Kidney tubule cell (primary cell): ENCODE measurements around the gene ILK.

ENCODE experiments used
- DNase-seq: peaks from one replicate; pipeline ENCODE4 v3.0.0-alpha.2; 2018; ENCODE audit warnings: low spot score

Gene ILK

GRCh38 chr11:6606471-6607189 is 3.1 kb downstream of the ILK start:
- DNase-seq: peak; percentile 97

DNA sequence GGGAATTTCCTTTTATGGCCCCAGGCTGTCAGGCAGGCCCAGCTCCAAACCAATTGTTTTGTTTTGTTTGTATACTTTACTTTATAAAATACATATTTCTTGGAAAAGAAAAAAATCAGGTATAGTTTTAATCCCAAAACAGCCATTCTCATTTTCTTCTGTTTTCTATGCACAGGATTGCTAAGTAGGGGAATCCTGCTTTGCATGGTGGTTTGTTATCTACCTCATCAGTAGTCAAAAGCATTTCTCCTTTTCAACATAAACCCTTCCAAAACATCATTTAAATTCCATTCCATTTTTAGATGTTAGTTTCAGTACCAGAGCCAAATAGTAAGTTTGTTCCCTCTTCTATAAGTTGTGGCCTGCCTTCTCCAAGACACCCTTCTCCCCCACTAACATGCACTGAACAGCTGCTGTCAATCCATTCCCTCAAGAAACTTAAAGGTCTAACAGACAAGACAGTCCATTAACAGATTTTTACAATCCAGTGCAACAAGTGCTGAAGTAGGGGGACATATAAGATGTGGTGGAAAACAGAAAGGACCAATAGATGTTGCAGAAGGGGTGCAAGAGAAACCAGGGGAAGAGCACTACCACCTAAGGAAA is 3.7 kb downstream of the ILK start:
- no peak for DNase-seq

- no peak for DNase-seq
Observed at GRCh38 chr11:6608011-6608410, 4.4 kb downstream of the ILK start.

- no peak for DNase-seq
Observed at GRCh38 chr11:6608726-6609501, 5.3 kb downstream of the ILK start.

DNA sequence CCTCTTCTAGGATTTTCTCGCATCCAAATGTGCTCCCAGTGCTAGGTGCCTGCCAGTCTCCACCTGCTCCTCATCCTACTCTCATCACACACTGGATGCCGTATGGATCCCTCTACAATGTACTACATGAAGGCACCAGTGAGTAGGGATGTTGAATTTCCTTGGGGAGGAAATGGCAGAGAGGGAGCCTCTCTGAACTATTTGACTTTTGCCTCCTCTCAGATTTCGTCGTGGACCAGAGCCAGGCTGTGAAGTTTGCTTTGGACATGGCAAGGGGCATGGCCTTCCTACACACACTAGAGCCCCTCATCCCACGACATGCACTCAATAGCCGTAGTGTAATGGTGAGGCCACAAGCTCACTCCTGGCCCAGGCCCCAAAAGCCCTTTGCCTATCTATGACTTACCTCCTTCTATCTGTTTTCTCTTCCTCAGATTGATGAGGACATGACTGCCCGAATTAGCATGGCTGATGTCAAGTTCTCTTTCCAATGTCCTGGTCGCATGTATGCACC is 6.0 kb downstream of the ILK start:
- no peak for DNase-seq

- no peak for DNase-seq
Observed at GRCh38 chr11:6610591-6610990, 7.0 kb downstream of the ILK start.

GRCh38 chr11:6611092-6611962 is 7.8 kb downstream of the ILK start:
- DNase-seq: peak; percentile 39

DNA sequence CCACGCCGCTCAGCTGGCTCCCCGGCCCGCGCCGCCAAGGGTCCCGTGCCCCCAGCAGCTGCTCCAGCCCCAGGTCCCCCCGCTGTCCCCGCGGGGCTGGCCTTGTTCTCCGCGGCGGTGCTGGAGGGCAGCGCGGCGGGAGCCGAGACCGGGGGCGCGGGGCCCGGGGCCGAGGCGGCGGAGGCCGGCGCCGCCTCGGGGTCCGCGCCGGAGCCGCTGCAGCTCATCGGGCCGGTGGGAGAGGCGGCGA is 8.3 kb downstream of the ILK start:
- DNase-seq: no peak

DNA sequence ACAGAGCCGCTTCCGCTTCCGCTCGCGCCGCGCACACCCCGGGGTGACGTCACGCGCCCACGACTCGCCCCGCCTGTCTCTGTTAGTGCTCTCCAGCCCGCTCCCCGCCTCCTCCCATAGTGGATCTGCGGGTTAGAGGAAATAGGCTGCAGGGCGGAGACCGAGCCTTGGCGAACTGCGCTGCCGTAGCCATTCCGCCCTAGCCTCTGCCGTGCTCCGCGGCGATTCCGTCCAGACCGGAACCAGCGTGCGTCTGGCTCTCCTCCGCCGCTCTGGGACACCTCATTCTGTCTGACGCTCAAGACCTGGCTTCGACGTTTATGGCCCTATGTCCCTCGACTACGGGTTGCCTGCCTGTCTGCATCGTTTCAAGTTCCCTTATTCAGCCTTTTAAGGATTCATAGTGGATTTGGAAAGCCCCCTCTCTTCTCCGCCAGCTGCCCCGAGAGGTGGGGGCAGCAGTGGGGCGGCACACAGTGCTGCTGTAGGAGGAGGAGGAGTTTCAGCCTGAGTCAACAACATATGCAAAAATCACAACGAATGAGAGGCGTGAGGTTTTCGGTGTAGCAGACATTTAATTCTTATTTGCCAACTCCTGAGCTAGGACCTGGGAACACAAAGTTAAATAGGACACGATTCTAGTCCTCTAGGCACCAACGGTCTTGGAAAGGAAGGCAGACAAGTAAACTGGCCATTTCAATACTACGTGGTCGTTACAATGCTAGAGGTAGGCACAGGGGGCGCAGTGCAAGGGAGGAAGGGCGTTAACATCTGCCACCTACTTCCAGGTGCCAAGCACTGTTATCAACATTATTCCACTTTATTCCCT is 8.9 kb downstream of the ILK start, which contains the start of gene TAF10:
Gene TAF10 (minus strand): TSS at position 4 of the 829 bp plus-strand sequence. CDS start 27 bp downstream, outside the sequence.
- DNase-seq: peak; percentile 97

- no peak for DNase-seq
Observed at GRCh38 chr11:6613496-6613895, 9.9 kb downstream of the ILK start.

DNA sequence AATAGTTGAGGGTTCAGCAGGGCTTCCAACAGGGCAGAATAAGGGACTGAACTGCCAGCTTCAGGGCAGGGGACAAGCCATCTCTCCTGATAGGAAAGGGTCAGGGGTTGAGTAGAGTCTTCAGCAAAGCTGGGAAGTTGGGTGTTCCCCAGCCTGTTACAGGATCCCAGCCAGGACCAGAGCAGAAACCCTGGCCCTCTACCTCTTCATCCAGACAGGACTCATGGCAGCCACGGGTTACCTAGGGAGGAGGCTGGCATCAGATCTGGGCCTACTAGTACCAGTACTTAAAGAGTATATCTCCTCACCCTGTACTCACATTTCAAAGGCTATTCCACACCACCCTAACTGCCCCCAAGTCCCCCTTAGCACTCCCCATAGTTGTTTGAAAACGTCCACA is 10.9 kb downstream of the ILK start:
- no peak for DNase-seq

DNA sequence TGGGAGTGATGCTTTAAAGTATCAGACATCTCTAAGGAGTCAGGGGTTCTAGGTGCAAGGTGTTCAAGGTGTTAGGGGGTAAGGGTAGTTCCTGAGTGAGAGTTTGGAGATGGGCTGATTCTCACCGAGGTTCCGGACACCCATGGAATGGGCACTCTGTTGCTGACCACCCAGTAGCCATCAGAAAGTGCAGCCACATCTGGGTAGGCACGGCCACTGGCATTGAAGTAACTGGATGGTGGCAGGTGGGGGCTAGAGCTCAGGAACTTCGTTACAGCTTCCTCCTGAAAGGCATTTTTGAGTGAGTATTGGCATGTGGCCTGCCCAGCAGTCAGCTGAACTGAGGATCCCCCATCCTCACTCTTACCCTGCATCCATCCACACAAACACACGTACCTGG is 11.5 kb downstream of the ILK start:
- DNase-seq: no peak

- peak; percentile 19 for DNase-seq
Observed at GRCh38 chr11:6615882-6616585, 12.5 kb downstream of the ILK start.

DNA sequence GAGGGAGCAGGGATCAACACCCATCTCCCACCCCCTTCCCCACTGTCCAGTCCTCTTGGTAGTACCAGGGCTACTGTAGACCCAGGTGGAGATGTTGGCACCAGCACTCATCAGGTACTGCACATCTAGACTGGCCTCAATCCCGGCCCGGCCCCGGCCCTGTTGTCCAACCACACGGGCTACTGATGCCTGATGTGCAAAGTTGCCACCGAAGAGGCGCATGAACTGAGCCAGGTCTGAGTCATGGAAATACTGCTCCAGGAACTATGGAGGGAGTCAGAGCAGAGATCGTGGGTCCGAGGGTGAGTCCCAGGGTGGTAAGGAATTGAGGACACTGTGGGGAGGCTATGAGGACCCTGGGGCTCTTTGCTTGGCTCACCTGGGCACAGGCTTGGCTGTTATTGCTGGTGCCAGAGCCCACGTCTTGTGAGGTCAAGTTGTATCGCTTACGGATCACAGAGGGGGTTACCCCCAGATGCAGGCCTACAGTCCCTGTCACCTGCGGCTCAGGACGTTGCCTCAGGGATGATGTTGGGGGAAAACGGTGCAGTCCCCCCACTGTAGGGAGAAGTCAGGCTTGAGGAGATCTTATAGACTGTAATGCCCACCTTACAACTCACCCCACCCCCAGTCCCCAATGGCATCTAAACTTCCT is 13.1 kb downstream of the ILK start:
- DNase-seq: no peak

GRCh38 chr11:6617315-6617781 is 13.8 kb downstream of the ILK start:
- no peak for DNase-seq

GRCh38 chr11:6618117-6619003 is 14.8 kb downstream of the ILK start:
- DNase-seq: peak; percentile 42

DNA sequence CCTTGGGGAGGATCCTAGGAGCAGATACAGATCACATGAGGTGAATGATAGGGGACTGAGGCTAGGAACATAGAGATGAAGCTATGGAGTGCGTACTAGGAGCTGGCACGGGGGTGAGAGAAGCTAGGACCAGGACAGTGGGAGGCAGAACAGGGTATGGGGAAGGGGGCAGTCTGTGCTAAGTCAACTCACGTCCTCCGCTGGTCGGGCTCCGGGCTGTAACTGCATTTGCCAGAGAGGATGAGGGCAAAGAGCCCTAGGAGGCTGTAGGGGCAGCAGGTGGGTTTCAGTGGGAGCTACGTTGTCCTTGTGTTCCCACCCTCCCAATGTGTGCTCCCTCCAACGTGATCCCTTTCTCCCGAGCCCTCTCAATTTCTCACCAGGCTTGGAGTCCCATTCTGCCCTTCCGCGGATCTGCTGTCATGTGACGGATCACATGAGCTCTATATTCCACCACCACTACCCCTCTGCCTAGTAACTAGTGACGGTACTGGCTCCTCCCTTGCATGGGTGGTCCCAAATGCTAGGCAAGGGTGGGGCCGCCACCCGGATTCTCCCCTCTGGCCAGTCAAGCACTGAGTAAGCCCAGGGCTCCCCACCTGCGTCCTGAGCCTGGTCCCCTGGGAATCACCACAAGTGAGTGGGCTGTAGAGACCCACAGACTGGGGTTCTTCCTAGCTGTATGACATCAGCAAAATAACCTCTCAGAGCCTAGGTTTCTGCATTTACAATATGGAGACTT is 15.6 kb downstream of the ILK start, which contains the start of gene TPP1:
Gene TPP1 (minus strand): TSS at position 419 of the 742 bp plus-strand sequence. CDS start 22 bp downstream, at position 397.
- peak; percentile 90 for DNase-seq

DNA sequence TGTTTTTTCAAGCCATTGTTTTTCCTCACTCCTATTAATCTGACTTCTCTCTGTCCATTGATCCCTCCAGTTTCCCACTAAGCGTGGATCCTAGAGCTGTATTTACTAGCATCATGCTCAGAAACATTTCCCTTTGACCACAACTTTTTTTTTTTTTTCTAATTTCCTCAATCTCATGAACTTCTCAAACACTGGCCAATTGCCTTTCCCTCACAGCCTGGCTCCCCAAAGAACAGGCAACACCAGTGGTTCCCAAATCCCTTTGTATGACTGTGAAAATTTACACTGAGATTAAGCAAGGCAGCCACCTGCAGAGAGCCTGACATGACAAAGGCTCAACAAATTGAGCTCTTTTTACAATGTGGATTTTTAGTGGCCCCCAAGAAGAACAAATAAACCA is 17.1 kb downstream of the ILK start:
- no peak for DNase-seq
